HG03442 (cell line): ENCODE data around the gene RNU1-4.
"Not testable (repeated sequence)": the region's sequence is repeated elsewhere in the genome, so short reads cannot be mapped to it uniquely, and the experiment has no call there.

Source experiments
- ATAC-seq: cut with Tn5 transposase; IDR thresholded peaks from one replicate; pipeline ENCODE4 v1.9.1; 2021; ENCODE audit warnings: mild to moderate bottlenecking, moderate library complexity; ENCODE audit not compliant: unreplicated experiment

RNU1-4 gene

DNA sequence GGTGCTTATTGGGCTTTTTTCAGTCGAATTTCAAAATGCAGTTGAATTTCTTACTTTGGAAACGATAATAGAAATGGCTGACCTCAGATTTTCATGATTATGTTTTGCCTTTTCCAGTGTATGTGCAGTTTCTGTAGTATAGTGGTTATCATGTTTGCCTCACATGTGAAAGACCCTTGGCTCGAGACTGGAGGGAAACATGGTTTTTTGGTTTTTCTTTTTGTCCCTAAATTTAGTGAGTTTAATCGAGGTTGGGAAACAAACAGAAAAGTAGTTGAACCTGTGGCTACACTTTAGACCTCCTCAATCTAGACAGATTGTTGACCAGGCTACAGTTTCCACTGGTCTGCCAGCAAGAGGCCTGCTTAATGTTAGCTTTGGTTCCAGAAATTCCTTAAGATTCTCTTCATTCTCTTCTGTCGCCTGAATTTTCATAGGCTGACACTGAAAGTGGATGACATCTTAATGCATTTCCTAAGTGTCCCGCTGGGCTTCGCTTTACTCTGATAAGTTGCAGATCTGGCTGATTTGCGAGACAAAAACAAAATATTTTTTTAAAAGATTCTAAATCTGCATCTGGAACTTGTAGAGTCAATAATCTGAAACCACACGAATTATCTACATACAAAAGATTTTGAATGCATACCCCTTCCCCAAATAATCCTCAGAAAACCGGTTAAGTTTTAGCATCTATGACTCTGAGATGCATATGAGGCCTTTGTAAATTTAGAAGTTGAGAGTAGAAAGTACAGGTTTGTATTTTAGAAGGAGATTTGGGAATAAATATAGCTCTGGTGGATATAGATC, 14.7 kb upstream of the RNU1-4 start:
- ATAC-seq: not testable (repeated sequence)

DNA sequence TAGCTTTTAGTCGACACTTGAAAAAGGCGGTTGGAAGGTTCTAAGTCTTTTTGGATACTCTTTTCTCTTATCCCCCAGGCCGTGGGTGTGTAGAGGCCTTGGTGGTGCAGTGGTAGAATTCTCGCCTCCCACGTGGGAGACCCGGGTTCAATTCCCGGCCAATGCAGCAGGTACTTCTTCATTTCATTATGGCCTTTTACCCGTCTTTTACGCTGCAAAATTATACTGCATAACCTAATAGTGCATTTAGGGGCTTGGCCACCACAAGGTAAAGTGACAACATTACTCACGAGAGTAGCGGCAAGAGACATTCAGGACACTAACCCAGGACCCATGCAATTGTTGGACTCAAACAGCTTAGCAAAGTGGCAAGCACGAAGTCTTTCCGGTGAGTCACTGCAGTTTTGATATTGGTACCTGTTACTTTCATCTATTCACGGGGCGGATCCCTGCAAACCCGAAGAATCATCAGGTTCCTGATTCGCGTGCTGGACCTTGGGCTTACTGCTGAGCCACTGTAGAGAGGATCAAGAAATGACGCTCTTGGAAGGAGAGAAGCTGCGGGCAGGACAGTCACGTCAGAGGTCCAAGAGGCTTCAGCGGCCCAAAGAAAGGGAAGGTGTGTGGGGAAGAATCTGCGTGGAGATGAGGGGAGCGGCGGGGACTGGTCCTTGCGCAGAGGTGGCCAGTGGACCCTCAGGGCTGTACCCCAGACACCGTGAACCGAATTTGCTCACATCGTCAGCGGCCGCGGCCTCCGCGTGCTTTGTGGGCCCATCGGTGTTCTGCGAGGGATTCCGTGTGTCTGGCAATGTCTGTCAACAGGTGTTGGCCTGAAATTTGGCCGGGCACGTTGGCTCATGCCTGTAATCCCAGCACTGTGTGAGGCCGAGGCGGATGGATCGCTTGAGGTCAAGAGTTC, 12.9 kb upstream of the RNU1-4 start:
- no peak for ATAC-seq

DNA sequence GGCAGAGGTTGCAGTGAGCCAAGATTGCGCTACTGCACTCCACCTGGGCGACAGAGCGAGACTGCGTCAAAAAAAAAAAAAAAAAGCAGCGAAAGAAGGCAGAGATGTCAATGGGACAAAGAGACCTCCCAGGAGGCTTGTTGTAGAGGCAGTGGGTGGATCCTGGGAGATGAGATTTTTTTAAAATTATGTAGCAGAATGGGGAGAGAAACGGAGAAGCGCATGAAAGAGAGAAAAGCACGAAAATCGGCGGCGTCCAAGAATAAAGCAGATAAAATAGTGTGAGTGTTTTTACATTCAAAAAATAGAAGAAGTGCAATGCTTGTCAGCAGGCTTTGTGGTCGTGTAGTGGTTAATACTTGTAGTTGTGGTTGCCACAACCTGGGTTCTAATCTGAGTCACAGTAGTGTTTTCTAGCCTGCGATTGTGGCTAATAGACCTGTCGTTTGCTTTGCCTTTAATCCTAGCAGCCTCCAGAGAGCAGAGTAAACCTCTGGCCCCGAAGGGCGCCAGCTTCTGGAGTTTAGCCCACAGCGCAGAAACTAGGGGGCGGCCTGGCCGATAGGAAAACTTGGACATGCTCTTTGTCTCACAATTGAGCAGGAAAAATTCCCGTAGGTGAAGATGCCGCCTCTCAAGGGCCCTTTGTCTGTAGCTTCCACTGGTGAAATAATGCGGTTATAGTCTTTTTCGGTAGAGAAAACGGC, 11.9 kb upstream of the RNU1-4 start:
- ATAC-seq: peak; percentile 59

DNA sequence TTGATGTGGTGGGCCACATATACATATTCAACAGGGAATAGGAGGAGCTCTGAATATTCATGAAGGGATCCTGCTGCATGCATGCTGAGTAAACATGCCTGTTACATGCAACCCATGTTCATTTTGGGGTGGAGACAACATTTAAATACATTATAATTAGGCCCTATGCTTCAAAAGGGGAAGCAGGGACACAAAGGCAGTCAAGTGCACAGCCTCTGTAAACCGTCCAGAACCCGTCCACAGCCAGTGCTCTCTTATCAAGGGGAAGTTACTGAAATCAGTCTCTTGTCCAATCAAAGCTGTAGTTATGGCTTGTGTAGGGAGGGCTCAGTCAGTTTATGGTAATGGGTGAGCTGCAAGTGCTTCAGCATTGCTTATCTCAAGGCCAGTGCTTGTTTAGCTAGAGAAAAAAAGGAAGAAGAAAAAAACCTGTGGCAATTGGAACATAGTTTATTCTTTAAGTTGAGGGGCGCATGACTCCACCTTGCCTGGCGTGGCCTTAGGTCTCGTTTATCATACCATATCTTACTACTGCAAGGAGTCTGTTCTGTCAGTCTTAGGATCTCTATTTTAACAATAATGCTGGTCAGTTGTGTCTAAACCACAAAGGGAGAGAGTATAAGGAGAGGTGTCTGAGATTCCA, 7.9 kb upstream of the RNU1-4 start:
- ATAC-seq: not testable (repeated sequence)

DNA sequence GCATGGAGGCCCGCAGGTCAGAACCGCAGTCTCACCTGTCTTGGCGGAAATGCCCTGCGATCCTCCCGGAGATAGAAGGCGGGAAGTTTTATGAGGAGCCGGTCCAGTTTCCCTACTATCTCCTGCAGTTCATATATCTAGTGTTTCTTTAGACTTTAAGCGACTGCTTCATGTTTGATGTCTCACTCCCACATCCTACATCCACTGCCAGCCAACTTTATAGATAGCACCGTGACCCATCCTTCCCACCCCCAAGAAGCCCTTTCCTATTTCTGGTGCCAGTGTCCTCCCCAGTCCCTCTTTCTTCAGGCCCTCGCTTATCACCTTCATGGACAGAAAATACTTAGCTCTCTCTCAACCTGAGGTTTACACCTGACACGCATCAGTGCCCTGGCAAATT, 914 bp downstream of the RNU1-4 start:
- not testable (repeated sequence) for ATAC-seq

DNA sequence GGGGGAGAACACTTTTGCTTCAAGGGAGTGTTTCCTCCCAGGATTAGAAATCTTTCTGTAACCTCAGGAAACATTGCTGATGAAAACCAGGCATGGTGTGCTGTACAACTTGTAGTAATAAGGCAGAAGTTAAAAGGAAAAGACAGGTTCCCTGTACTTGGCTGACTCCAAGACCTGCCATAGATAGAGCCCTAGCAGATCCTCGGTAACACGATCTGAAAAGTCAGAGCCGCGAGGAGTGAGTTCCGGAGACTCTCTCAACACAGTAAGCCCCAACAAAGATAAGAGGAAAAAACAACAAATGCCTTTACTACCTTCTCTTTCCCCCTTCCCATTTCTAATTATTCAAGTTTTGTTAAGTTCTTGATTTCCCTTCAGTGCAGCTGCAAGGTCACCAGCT, 7.3 kb downstream of the RNU1-4 start:
- ATAC-seq: not testable (repeated sequence)

DNA sequence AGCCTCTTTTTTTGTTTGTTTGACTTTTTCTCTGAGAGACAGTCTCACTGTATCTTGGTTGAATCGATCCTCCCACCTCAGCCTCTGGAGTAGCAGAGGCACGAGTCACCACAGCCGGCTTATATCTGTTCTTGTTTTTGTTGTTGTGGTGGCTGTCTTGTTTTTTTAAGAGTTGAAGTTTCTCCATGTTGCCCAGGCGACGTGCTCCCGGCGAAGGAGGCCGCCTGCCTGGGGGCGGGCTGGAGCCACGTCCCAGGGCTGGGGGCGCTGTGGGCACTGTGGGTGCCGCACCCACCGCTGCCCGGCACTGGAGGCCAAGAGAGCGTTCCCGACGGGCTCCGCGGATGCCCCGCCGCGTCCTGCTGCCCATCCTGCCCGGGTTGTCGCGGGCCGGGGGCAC, 8.4 kb downstream of the RNU1-4 start:
- not testable (repeated sequence) for ATAC-seq

DNA sequence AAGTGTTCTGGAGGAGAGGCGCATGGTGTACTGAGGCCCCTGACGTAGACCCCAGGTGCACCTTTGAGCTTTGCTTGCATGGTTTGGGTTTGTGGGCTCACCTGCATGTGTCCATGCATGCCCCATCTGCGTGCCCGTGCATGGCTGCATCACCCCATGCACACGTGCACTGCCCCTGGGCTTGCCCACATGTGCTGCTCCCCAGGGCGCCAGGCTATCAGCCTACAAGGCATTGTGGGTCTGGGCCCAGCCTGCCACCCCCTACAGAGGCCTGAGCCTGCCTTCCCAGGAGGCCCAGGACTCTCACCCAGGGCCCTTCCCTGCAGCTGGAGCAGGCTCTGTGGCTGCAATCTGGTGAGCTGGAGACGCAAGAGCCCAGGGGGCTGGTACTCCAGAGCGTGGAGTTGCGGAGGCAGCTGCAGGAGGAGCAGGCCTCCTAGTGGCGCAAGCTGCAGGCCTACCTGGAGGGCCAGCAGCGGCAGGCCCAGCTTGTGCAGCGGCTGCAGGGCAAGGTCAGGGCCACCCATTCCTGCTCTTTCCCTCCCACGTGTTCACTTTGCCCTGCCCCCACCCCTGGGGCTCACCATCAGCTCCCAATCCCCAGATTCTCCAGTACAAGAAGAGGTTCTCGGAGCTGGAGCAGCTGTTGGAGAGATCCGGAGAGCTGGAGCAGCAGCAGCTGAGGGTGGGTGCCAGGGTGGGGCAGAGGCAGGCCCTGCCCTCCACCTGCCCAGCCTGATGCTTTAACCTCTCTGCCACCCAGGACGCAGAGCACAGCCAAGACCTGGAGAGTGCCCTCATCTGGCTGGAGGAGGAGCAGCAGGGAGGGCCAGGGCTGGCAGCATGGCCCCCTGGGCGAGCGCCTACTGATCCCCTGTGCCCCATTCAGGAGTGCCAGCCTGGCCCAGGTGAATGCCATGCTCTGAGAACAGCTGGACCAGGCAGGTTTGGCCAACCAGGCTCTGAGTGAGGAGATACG, 9.9 kb downstream of the RNU1-4 start:
- not testable (repeated sequence) for ATAC-seq

DNA sequence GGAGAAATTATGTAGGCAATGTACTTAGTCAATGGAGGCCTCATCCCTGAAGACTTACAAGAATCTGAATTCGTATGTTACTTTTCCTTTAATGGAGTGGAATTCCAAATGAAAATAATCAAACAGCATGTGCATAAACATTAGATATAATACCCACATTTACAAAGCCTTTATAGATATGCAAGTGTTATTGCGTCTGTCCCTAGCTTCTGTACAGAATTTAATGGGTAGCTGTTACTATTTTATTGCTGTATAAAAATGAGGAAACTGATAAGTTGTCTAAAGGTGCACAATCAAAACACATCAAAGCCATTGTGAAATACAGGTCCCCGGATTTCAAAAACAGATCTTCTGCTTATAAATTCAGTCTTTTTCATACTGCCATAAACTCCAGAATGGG, 12.5 kb downstream of the RNU1-4 start:
- ATAC-seq: not testable (repeated sequence)

DNA sequence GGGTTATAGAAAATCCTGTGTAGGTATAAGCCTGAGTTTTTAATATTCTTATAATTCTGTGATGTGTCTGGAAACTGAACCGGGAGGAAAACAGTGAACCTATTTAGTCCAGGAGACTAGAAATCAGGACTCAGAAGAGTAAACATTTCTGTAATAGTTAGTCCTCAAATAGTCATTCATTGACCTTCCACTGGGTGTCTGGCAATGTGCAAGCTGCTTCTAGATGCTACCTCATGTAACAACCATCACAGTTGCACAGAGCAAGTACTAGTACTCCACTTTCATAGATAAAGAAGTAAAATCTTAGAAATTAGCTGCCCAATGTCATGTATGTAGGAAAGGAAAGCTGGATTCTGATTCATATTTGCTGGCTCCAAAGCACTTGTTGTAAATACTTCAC, 15.1 kb downstream of the RNU1-4 start:
- ATAC-seq: not testable (repeated sequence)

DNA sequence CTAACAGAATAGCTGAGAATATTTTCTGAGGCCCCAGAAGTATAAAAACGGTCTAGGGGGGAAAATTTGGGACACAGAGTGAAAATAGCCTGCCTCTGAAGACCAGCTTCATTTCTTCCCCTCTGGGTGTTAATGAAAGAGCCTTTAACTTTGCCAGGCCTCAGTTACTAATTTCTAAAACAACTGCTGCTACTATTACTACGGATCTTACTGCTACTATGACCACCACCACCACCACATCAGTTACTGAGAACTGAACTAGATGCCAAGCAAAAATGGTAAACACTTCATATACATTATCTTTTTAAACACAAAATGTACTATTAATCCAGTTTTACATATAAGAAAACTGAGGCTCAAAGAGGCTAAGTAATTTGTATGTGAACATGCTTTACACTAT, 15.6 kb downstream of the RNU1-4 start:
- ATAC-seq: not testable (repeated sequence)

DNA sequence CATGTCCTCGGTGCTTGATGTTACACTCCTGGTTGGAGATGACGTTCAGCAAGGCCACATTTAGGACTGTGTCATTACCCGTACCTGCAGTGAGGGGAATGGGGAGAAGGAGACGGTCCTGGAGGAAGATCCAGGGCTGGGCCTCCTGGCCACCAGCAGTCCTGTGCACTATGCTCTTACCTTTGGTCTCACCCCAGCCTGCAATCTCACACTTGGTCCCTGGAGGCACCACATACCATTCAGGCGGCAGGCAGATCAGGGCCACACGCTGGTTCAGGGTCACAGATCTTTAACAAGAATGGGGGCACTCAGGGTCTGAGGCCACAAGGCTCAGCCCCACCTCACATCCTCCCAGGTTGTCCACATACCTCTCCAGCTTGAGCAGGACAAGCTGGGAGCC, 17.3 kb downstream of the RNU1-4 start:
- ATAC-seq: not testable (repeated sequence)

DNA sequence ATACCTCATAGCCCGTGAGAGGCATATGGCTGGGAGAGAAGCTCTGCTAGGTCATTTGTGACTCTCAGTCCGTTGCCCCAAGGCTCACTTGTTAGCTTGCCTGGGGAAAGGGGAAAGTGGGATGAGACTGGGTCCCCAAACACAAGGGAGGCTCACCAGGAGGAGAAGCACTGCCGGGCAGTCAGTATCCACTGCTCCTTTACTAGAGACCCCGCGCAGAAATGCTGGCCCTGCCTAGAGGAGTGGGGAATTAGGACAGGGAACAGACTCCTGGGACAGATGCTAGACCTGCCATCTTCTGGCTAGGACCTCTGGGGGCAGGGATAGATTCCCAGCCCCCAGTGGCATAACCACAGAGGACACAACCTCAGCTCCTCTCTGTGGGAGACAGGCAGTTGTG, 17.7 kb downstream of the RNU1-4 start:
- not testable (repeated sequence) for ATAC-seq

DNA sequence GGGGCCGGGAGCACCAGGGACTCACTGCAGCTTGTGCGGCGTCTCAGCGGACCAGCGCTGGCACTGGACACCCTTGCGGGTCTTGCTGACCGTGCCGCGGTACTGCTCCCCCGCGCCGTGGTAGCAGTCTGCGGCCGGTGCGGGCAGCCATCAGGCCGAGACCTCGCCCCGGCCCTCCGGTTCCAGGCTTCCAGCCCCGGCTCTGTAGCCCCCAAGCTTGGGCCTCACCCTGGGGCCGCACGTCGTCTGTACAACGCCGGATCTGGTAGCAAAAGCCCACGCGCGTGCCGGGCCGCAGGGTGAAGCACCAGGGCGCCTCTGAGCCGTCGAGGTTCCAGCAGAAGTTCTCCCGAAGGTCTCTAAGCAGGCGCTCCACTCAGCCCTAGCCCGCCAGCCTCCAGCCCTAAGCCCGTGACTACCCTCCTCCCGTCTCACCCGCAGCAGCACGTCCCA, 18.8 kb downstream of the RNU1-4 start:
- ATAC-seq: not testable (repeated sequence)

DNA sequence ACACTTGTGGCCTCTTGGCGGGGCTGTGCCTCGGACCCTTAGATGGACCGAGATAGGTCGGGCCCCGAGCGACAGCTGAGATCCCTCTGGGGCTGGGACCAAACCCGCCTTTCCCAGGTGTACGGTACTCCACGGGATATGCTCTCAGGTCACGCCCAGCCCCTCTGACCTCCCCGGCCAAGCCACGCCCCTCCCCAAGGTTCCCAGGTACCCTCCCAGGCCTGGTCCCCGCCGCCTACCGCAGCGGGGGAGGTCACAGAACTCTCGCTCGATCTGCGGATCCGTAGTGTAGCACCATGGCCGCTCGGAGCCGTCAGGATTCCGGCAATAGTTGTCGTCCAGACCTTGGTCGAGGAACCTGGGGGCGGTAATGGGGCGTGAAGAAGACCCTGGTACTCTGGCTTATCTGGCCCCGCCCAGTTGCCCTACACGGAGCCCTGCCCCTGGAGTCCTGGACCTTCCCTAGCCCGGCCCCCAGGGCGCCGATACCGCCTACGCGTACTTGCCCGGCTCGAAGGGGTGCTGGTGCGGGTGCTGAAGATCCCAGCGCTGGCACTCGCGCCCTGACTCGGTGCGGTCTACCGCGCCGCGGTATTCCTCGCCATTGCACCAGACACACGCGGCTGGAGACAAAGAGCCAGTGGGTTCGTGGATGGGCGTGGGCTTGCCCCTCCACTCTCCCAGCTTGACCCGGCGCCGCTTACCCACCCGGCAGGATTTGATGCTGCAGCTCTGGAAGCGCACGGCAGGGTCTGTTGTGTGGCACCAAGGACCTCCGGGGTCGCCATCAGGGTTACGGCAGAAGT, 19.5 kb downstream of the RNU1-4 start:
- not testable (repeated sequence) for ATAC-seq

DNA sequence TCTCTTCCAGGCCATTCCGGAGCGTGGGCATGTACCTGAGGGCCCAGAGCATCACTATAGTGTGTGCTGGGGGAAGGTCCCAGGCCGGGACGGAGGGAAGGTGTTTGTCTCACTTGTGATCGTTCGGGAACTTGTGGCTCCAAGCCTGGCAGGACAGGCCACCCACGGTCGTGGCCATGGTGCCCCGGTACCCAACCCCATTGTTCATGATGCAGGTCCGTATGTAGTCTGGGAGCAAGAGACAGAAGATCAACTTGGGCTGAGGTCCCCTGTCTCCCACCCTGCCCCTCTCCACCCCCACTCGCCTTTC, 20.1 kb downstream of the RNU1-4 start:
- ATAC-seq: not testable (repeated sequence)

DNA sequence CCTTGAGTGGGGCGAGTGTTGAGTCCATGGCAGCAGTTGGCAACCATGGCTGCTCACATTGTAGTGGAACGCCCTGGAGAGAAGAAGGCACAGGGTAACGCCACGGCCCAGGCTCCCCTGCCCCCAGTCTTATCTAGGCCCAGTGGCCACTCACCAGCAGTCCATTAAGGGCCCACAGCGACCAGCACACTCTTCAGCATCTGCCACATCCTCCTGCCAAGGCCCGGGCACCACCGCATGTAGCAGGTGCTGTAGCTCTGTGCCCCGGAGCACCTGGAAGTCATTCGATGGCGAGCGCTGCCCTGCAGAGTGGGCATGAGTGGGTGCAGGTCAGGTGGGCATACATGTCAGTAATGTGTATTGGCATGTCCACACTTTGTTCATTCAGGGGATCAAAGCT, 20.5 kb downstream of the RNU1-4 start:
- ATAC-seq: not testable (repeated sequence)

DNA sequence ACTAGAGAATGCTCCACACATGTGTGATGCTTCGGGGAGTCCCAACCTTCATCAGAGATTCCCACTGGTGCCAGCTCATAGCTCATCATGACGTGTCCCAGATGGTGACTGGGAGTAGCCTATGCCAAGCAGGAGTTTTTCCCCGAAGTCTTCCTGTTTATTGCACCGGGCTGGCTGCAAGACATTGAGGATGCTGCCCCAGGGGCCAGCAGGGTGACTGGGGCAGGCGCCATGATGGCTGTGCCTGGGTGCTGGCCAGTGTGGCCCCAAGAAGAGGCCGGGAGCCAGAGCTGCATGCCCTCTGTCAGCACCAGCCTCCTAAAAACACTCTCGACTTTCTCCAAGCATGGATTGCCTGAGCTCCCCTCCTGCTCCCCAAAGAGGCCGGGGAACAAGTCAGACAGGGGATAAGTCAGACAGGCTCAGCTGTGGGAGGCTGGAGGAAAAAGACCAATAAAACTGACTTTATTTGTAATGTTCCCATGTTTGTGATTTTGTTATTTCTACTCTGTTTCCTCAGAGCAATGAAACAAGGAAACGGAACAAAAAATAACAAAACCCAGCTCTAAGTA, 24.0 kb downstream of the RNU1-4 start:
- not testable (repeated sequence) for ATAC-seq
